ENCODE results near the gene PARD3B. TPM values are rescaled to one million over a fixed set of nuclear protein-coding genes. Genes with fewer than 3 reads are reported as not detected.

Gene PARD3B
- total RNA-seq, 3 donors from 2014 or later = 0.18 to 0.48 (median 0.27) TPM

DNA sequence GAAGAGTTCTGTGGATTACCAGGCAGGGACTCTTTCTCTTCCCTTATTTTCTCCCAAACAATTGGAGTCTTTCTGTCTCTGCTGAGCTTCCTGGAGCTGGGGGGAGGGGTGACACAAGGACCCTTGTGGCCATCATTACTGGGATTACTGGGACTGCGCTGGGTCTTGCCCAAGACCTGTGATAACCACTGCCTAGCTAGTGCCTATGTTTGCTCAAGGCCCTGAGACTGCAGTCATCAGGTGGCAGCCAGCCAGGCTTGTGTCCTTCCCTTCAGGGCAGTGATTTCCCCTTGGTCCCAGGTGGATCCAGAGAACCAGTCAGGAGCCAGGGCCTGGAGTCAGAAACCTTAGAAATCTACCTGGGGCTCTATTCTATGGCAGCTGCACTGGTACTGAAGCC is 355.6 kb downstream of the PARD3B start:
- Mint-ChIP-seq H3K36me3 (ENCODE audit: insufficient read depth) (peaks cover 2% of the 10 kb centered on the region), H3K4me3 (no peak overlapping the region), H3K9me3 (peaks cover 14% of the 10 kb centered on the region), H3K27me3 (ENCODE audit: low read depth) (no peaks in the 10 kb centered on the region), H3K4me1 (ENCODE audit: low read depth) (peaks cover 9% of the 10 kb centered on the region)
- DNase-seq (no peak), ATAC-seq (no peak)

- Mint-ChIP-seq H3K9me3 (peaks cover 14% of the 10 kb centered on the region), H3K4me1 (ENCODE audit: low read depth) (peaks cover 8% of the 10 kb centered on the region), H3K27me3 (ENCODE audit: low read depth) (no peaks in the 10 kb centered on the region), H3K4me3 (no peak overlapping the region), H3K36me3 (ENCODE audit: insufficient read depth) (peaks cover 2% of the 10 kb centered on the region)
- no peak for DNase-seq
- ATAC-seq = no peak
Observed at GRCh38 chr2:204901591-204901990, 356.3 kb downstream of the PARD3B start.

- no peaks in the 10 kb centered on the region for H3K9me3 Mint-ChIP-seq
- H3K27me3 Mint-ChIP-seq (ENCODE audit: low read depth) = no peaks in the 10 kb centered on the region
- H3K36me3 Mint-ChIP-seq (ENCODE audit: insufficient read depth) = no peaks in the 10 kb centered on the region
- ATAC-seq (no peak), DNase-seq (no peak)
- no peaks in the 10 kb centered on the region for H3K4me1 Mint-ChIP-seq (ENCODE audit: low read depth)
- H3K4me3 Mint-ChIP-seq = no peak overlapping the region
Observed at GRCh38 chr2:204909791-204910190, 364.5 kb downstream of the PARD3B start.

GRCh38 chr2:204913312-204913711 is 368.0 kb downstream of the PARD3B start:
- no peaks in the 10 kb centered on the region for H3K9me3 Mint-ChIP-seq
- ATAC-seq (no peak), DNase-seq (no peak)
- H3K4me3 Mint-ChIP-seq = no peak overlapping the region
- no peaks in the 10 kb centered on the region for H3K36me3 Mint-ChIP-seq (ENCODE audit: insufficient read depth)
- H3K4me1 Mint-ChIP-seq (ENCODE audit: low read depth) = no peaks in the 10 kb centered on the region
- H3K27me3 Mint-ChIP-seq (ENCODE audit: low read depth) = no peaks in the 10 kb centered on the region

DNA sequence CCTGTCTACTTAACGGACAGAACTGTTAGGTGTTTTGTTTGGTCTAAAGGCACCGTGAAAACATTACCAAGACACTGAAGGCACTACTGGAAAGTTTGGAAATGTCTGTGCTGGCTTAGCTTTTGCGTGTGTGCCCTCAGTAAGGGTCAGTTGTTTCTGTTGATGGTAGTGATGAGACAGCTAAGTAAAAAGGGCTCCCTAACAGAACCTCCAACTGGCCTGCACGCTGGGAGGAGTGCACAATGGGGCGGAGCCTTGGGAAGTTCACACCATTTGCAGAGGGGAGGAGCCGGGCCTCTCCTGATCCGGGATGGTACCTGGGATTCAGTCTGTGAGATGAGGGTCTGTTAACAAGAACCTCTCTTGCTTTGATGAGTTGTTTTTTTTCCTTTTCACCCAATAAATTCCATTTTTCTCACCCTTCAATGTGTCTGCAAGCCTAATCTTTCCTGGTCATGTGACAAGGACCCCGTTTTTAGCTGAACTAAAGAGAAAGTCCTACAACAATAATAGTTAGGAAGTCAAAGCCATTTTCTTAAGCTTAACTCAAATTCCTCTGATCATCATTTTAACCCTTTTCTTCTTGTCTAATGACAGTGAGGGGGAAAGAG is 368.7 kb downstream of the PARD3B start:
- DNase-seq = no peak
- ATAC-seq = no peak
- Mint-ChIP-seq H3K27me3 (ENCODE audit: low read depth) (no peaks in the 10 kb centered on the region), H3K4me1 (ENCODE audit: low read depth) (no peaks in the 10 kb centered on the region), H3K9me3 (no peaks in the 10 kb centered on the region), H3K36me3 (ENCODE audit: insufficient read depth) (no peaks in the 10 kb centered on the region), H3K4me3 (no peak overlapping the region)

- H3K36me3 Mint-ChIP-seq (ENCODE audit: insufficient read depth) = no peaks in the 10 kb centered on the region
Observed at GRCh38 chr2:204914708-204915107, 369.4 kb downstream of the PARD3B start.

GRCh38 chr2:204917089-204917701 is 371.9 kb downstream of the PARD3B start:
- Mint-ChIP-seq H3K9me3 (no peaks in the 10 kb centered on the region), H3K4me3 (no peak overlapping the region), H3K27me3 (ENCODE audit: low read depth) (no peaks in the 10 kb centered on the region), H3K4me1 (ENCODE audit: low read depth) (no peaks in the 10 kb centered on the region), H3K36me3 (ENCODE audit: insufficient read depth) (no peaks in the 10 kb centered on the region)
- ATAC-seq (no peak), DNase-seq (no peak)

More at GRCh38 chr2:204914708-204915107, 369.4 kb downstream of the PARD3B start:
- Mint-ChIP-seq H3K4me3 (no peak overlapping the region), H3K4me1 (ENCODE audit: low read depth) (no peaks in the 10 kb centered on the region), H3K9me3 (no peaks in the 10 kb centered on the region), H3K27me3 (ENCODE audit: low read depth) (no peaks in the 10 kb centered on the region)
- DNase-seq (no peak), ATAC-seq (no peak)

DNA sequence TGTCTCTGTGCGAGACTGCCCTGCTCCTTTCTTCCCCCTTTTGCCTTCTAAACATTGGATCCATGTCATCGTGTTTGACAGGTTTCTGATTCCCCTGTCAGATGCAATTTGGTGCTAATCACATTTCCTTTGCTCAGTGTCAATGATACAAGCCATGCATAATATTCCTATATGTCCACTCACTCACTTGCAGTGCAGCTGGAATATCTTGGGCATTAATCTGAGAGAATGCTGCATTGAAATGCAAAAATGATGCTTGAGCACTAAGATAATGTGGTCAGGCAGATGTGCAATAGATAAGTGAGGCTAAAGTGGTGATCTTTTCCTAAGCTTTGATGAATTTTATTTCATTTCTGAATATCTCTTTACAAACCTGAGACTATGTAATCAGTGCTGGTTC is 375.5 kb downstream of the PARD3B start:
- ATAC-seq (no peak), DNase-seq (no peak)
- H3K4me1 Mint-ChIP-seq (ENCODE audit: low read depth) = no peaks in the 10 kb centered on the region
- no peaks in the 10 kb centered on the region for H3K9me3 Mint-ChIP-seq
- no peak overlapping the region for H3K4me3 Mint-ChIP-seq
- no peaks in the 10 kb centered on the region for H3K36me3 Mint-ChIP-seq (ENCODE audit: insufficient read depth)
- H3K27me3 Mint-ChIP-seq (ENCODE audit: low read depth) = no peaks in the 10 kb centered on the region

- H3K36me3 Mint-ChIP-seq (ENCODE audit: insufficient read depth) = no peaks in the 10 kb centered on the region
- H3K9me3 Mint-ChIP-seq = peaks cover 3% of the 10 kb centered on the region
- H3K4me1 Mint-ChIP-seq (ENCODE audit: low read depth) = no peaks in the 10 kb centered on the region
- no peaks in the 10 kb centered on the region for H3K27me3 Mint-ChIP-seq (ENCODE audit: low read depth)
- ATAC-seq (no peak), DNase-seq (no peak)
- H3K4me3 Mint-ChIP-seq = no peak overlapping the region
Observed at GRCh38 chr2:204923957-204924356, 378.7 kb downstream of the PARD3B start.

GRCh38 chr2:204931562-204931961 is 386.3 kb downstream of the PARD3B start:
- H3K4me3 Mint-ChIP-seq = no peak overlapping the region
- H3K36me3 Mint-ChIP-seq (ENCODE audit: insufficient read depth) = no peaks in the 10 kb centered on the region
- H3K27me3 Mint-ChIP-seq (ENCODE audit: low read depth) = no peaks in the 10 kb centered on the region
- peaks cover 3% of the 10 kb centered on the region for H3K9me3 Mint-ChIP-seq
- ATAC-seq = no peak
- DNase-seq = no peak
- H3K4me1 Mint-ChIP-seq (ENCODE audit: low read depth) = peaks cover 6% of the 10 kb centered on the region

DNA sequence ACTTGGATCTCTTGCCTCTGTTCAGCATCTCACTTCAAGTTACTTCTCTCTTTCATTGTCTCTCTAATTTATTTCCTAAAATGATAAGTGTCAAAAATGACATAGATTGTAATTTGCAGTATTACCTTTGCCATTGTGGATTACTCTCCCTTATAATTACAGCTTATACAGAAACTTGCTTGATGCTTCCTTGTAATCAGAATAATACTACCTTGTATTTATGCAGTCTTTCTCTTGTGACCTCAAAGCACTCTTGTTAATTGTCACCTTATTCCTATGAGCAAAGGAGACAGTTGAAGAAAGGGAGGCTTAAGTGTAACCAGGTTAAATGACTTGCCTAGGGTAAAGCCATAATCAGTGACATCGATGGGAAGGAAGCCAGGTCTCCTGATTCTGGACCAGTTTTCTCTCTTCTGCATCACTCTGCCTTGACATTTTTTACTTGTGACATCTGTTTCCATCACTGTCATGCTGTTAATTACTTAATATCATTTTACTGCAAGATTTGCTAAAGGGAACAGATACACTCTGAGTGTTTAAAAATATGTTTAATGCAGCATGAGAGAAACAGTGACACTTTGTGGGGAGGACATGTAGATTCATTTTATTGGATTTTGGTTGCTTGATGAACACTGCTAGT is 388.6 kb downstream of the PARD3B start:
- peaks cover 5% of the 10 kb centered on the region for H3K9me3 Mint-ChIP-seq
- H3K27me3 Mint-ChIP-seq (ENCODE audit: low read depth) = no peaks in the 10 kb centered on the region
- peaks cover 6% of the 10 kb centered on the region for H3K4me1 Mint-ChIP-seq (ENCODE audit: low read depth)
- ATAC-seq (no peak), DNase-seq (no peak)
- no peak overlapping the region for H3K4me3 Mint-ChIP-seq
- H3K36me3 Mint-ChIP-seq (ENCODE audit: insufficient read depth) = no peaks in the 10 kb centered on the region

GRCh38 chr2:204944927-204945326 is 399.7 kb downstream of the PARD3B start:
- H3K9me3 Mint-ChIP-seq = peaks cover 23% of the 10 kb centered on the region
- no peak overlapping the region for H3K4me3 Mint-ChIP-seq
- DNase-seq = no peak
- ATAC-seq = no peak
- H3K36me3 Mint-ChIP-seq (ENCODE audit: insufficient read depth) = peaks cover 7% of the 10 kb centered on the region
- H3K27me3 Mint-ChIP-seq (ENCODE audit: low read depth) = no peaks in the 10 kb centered on the region
- peaks cover 38% of the 10 kb centered on the region for H3K4me1 Mint-ChIP-seq (ENCODE audit: low read depth)

DNA sequence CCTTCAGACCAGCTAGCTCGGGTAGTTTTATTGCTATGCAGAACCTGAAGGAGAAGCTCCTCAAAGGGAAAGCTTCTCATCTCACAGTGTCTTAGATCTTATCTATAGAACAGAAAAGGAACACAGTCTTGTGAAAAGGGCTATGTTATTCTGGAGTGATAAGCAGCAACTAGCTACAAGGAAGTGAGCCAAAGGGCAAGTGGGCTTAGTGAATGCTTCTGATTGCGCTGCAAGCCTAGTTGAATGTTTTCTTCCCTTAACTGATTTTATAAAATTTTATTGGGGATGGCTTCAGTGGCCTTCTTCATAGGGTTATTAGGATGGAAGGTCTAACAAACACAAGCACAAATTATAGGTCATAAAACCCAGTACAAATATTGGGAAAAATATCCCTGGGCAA is 400.1 kb downstream of the PARD3B start:
- ATAC-seq (no peak), DNase-seq (no peak)
- Mint-ChIP-seq H3K9me3 (peaks cover 23% of the 10 kb centered on the region), H3K27me3 (ENCODE audit: low read depth) (no peaks in the 10 kb centered on the region), H3K36me3 (ENCODE audit: insufficient read depth) (peaks cover 7% of the 10 kb centered on the region), H3K4me1 (ENCODE audit: low read depth) (peaks cover 41% of the 10 kb centered on the region), H3K4me3 (no peak overlapping the region)

- DNase-seq (no peak), ATAC-seq (no peak)
- peaks cover 41% of the 10 kb centered on the region for H3K4me1 Mint-ChIP-seq (ENCODE audit: low read depth)
- peaks cover 7% of the 10 kb centered on the region for H3K36me3 Mint-ChIP-seq (ENCODE audit: insufficient read depth)
- peaks cover 23% of the 10 kb centered on the region for H3K9me3 Mint-ChIP-seq
- no peaks in the 10 kb centered on the region for H3K27me3 Mint-ChIP-seq (ENCODE audit: low read depth)
- no peak overlapping the region for H3K4me3 Mint-ChIP-seq
Observed at GRCh38 chr2:204946892-204947291, 401.6 kb downstream of the PARD3B start.

- no peak for DNase-seq
- peaks cover 37% of the 10 kb centered on the region for H3K4me1 Mint-ChIP-seq (ENCODE audit: low read depth)
- no peak for ATAC-seq
- H3K9me3 Mint-ChIP-seq = peaks cover 23% of the 10 kb centered on the region
- no peaks in the 10 kb centered on the region for H3K27me3 Mint-ChIP-seq (ENCODE audit: low read depth)
- H3K4me3 Mint-ChIP-seq = no peak overlapping the region
- H3K36me3 Mint-ChIP-seq (ENCODE audit: insufficient read depth) = peaks cover 7% of the 10 kb centered on the region
Observed at GRCh38 chr2:204947405-204947804, 402.1 kb downstream of the PARD3B start.

All from activated T-cell treated with anti-CD3 and anti-CD28 coated beads, Interleukin-2, amount 50 U/mL, for 4 hours (primary cell).